Stimulated activated CD8-positive, alpha-beta memory T cell treated with anti-CD3 and anti-CD28 coated beads, Interleukin-15, amount 100 ng/mL, for 4 hours (primary cell): Measurements from ENCODE around the gene BRCA2.
A peak's percentile ranks its signal among the peaks of the same experiment; 100 is the strongest.

Source experiments
- DNase-seq, 2 donors: peaks; one replicate each; pipeline ENCODE4 v3.0.0-alpha.2; 2020; ENCODE audit warnings: low read depth in 2 of 2

The BRCA2 gene

DNA sequence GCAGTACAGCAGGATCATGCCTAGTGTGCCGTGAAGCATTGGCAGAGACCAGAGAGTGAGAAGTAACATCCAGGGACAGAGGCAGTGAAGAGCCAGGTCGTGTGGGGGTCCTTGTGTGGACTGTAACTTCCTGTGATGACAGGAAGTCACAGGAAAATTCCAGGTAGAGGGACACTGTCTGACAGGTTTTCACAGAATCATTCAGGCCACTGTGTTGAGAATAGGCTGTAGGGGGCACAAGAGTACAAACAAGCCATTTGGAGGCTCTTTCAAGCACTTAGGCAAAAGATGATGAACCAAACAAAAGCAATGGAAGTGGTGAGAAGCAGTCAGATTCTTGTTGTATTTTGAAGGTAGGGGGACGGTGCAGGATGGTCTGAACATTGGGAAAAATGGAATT lies 66.2 kb downstream of the BRCA2 start:
- DNase-seq, result no peak

DNA sequence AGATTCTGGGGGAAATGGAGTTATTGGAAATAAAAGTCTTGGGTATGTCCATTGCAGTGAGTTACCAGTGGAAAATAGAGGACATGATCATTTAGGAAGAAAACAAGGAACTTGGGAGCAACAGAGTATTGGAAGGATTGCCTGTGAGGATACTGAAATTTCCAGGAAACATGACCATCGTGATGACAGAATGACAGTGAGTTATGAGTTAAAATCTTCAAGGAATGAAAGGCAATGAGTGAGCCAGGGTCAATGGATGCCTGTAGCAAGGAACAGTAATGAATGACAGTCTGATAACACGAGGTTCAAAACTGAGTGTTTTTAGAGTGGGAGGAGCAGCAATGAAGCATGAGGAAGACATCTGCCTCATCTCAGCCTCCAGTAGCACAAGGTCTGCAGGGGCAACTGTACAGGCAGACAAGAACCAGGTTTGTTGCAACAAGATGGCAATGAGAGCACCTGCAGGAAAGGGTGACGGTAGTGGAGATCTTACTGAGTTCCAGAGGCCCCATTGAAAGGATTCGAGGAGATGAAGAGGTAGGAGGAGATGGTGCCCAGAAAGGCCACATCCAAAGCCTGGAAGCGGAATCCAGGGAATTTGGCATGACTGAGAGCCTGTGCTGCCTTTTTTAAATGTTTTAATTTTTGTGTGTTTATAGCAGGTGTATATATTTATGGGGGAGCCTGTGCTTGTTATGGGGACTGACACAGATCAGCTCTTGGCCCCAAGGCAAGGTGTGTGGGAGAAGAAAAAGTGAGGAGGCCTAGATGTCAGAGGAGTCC lies 68.7 kb downstream of the BRCA2 start:
- no peak for DNase-seq

DNA sequence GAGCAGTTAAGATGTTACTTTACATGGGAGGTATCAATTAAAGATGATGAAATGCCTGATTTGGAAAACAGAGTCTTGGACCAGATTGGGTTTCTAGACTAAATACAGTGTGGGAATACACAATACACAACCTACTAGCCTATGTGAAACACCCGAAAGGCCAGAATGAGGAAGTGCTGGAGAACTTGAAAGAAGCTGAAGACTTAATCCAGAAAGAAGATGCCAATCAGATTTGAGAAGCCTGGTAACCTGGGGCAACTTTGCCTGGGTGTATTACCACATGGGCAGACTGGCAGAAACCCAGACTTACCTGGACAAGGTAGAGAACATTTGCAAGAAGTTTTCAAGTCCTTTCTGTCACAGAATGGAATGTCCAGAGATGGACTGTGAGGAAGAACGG lies 69.4 kb downstream of the BRCA2 start:
- DNase-seq, result no peak

DNA sequence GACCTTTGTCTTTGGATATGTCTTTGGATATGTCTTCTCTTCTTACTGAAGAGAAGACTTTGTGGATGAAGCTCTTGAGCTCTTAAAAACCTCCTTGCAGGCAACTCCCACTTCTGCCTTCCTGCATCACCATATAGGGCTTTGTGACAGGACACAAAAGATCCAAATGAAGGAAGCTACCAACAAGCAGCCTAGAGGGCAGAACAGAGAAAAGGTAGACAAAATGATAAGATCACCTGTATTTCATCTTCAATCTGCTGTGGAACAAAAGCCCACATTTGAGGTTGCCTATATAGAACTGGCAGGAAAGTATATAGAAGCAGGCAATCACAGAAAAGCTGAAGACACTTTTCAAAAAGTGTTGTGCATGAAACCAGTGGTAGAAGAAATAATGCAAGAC lies 70.1 kb downstream of the BRCA2 start:
- DNase-seq, result no peak

DNA sequence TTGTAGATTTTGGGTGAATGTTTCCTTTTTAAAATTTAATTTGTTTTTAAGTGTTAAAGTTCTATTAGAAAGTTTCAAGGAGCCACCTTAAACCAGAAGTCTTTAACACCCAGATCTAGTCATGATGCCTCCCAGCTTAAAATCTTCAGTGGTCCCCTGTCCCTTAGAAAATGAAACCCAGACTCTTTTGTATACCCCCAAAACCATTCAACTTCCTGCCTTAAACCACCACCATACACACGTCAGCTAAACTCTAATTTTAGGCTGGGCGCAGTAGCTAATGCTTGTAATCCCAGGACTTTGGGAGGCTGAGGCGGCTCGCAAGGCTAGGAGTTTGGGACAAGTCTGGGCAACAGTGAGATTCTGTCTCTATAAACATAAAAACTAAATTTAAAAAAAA lies 74.7 kb downstream of the BRCA2 start:
- no peak for DNase-seq

DNA sequence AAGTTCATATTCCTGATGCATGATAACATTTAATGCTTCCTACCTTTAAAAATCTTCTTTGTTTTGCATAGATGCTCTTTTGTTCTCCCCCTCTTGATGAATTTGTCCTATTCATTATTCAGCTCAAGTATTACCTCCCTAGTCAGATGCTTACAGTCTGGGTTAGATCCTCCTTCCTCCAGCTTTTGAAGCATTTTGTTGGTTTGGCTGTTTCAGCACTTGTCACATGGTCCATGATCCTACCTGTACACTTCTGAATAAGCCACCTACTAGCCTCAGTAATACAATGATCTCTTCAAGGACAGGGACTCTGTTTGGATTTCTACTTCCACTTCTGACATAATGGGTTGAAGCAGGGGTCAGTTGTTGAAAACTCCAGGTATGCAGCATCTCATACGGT lies 75.2 kb downstream of the BRCA2 start:
- no peak for DNase-seq

DNA sequence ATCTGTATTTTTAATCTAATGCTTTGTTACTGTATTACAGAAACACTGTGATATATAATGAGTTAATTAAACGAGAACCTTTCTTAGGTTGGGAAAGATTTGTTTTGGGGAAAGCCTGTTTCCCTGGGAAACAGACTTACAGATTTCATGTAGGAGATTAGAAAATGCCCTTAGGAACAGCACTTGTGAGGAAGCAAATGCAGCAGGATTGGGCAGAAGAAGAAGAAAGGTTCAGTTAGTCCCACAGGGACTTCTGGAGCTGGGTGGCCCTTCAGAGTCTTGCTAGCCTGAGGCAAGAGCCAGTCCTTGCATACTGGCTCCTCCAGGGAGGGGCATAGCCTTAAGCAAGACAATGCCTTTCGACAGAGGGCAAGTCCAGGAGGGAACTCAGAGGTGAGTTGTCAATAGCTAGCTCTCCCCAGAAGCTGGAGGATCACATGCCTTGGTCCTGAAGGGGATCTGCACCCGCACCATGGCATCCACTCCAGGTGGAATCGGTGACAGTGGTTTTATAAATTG lies 75.9 kb downstream of the BRCA2 start:
- DNase-seq, result no peak

DNA sequence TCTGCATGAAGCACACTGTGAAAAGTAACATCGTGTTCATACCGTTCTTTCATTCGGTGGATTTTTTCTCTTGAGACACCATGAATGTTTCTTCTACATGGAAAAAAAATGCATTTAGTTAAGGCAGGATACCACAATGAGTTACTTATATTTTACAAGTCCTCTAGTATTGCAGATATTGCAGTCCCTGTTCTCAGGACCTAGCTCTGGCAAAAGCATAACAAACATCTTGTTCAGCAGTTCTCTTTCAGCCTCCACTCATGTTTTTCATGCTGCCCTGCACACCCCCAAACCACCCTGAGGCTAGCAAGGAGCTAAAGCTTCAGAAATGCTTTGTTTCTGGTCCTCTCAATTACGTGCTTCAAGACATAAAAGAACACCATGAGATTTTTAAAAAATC lies 87.8 kb downstream of the BRCA2 start:
- DNase-seq, result no peak

DNA sequence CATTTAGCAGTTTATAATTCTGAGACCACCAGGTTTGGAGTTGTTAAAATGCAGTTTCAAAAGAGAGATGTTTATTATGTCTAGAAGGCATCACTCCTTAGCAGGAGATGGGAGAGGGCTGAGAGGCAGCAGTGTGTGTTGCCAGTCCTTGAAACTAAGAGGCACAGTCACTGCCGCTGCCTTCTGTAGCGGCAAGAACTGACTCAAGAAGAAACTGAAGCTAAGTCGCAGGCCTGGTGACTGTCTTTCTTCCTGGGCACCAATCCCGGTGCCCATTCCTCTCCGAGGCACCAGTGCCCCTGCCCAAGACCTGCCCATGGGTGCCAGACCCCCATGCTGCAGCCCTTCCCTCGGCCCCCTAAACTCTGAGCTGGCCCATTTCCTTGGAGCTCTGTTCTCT lies 92.5 kb downstream of the BRCA2 start:
- DNase-seq, result no peak

DNA sequence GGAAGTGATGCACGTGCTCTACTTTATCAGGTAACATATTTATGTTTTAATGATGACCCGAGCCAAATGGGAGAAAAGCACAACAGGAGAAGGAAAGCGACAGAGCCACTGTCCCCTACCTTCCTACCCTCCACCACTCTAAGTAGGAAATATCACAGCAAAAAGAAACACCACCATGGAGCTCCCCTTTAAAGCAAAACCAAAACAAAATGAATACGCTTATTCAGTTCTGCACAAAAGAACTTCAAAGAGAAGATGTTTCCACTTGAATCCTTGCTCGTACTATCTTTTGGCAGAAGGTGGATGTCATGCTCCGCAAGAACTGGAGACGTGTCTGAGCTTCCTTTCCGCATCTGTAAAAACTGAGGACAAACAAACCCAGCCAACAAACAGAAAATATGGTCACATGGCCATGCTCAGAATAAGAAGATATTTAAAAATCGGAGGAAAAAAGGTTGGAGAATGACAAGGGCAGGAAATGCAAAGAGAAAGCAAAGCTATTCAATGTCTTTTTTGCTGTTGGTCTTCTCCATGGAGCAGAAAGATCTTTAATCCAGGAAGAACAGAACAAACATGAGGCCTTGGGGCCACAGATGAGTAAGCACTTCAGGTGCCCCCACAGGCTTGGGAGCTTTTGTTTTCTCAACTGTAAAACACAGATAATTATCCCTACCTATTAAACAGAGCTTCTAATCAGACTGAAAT lies 93.1 kb downstream of the BRCA2 start:
- DNase-seq, result no peak

DNA sequence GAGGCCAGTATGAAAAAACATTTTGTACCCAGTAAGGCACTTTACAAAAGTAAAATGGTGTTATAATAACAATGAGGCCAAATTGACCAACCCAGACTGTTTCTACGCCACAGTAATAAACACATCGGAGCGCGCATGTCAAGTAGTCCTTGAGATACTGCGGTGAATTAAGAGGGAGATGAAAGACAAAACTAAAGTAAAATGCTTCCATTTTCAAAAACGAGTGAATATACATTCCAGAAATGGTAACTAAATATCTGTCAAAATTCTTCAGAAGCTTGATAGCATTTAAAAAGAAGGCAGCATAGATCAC lies 93.6 kb downstream of the BRCA2 start:
- no peak for DNase-seq

DNA sequence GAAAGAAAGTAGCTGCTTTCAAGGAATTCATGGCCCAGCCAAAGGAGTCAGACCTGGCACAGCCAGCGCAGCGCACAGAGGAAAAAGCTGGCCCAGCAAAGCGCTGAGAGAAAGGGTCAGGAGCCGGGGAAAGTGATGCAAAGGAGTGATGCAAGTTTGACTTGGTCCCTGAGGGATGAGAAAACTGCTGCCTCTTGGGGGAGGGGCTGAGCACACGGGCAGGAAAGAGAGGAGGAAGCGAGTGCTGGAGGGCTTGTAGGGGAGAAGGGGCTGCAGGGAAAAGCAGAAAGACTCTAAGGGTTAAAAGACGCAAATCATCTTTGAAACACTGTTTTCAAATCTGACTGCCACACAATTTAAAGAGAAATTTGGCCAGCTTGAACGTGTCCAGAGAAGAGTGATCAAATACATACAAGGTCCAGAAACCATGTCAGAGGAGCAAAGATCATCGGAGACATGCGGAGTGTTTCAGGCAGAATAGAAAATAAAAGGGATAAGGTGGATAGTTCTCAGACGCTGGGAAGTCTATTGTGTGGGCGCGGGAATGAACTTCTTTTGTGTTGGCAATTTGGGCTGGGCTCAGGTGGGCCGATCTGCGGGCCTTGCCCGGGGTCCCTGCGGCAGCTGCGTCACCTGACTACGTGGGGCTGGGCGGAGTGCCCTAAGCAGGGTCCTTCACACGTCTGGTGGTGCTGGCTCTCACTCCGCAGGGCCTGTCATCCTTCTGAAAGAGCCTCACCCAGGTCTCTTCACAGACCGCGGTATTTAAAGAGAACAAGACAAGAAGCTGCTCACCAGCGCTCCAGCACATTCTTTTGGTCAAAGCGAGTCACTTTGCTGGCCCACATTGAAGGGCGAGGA lies 94.5 kb downstream of the BRCA2 start:
- no peak for DNase-seq

DNA sequence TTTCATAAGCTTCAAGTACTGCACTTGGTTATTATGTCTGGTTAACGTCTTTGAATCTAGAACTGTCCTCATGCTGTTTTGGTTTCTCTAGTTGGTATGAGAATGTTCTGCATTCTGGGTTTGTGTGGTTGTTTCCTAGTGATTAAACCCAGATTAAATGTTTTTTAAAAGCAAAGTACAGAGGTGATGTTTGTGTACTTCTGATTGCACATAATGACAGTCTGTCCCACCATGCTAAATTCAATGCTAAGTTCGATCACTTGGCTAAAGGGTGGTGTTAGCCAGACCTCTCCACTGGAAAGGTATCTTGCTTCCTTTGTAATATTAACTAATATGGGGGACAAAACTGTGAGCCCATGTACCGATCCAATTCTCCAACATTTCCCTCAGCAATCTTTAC lies 98.0 kb downstream of the BRCA2 start:
- DNase-seq, result no peak

DNA sequence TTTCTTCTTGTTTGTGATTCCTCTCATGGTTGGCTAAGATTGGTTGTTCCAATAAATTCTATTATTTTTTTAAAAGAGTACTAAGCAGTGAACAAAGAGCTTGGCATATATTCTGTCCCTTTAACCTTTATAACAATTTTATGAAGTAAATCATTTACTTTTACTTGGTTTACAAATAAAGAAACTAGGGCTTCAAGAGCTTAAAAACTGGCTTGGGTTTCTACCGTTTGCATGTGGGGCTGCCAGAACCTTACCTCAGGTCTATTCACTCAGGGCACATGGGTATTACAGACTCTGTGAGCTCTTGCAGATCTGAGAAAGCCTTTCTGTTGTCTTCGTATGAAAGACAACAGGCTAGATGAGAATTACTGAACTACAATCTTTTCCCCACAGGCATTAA lies 99.3 kb downstream of the BRCA2 start:
- DNase-seq, result no peak

DNA sequence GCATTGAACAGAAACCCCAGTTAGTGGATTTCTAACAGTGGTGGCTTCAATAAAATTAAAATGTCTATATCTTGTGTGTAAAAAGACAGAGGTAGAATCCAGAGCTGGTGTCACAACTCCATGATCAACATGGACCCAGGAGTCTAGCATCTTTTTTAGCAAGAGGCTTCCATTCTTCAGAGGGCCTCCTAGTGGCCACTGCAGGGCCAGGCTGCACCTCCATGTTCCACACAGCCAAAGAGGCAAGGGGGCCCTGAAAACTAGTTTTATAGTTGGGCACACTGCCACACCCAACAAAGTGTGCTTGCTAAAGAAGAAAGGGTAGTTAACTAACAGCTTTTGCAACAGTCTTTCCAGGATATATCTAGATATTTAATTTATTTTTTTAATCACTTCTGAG lies 99.7 kb downstream of the BRCA2 start:
- DNase-seq, result no peak

DNA sequence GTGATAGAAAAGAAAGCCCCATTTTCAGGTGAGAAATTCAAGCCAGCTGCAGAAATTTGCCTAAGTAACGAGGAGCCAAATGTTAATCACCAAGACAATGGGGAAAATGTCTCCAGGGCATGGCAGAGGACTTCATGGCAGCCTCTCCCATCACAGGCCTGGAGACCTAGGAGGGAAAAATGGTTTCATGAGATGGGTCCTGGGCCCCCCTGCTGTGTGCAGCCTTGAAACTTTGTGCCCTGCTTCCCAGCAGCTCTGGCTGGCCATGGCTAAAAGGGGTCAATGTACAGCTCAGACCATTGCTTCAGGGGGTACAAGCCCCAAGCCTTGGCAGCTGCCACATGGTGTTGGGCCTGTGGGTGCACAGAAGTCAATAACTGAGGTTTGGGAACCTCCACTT lies 102.7 kb downstream of the BRCA2 start:
- DNase-seq, result no peak

DNA sequence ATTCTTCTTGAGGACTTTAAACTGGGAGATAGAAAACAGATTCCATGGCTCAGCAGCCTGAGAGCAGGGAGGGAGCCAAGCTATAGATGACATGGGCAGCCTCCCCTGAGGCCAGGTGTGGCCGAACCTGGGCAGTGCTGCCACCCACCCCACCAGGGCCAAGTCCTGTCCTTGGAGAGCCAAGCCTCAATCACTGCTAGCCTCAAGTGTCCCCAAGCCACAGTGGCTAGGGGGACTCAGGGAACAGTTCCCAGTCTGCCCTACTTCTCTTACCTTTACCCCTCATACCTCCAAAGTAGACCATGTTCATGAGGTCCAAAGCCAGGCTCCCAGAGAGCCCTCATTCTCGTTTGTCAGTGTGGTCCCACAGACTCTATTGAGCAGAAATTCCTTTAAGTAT lies 104.6 kb downstream of the BRCA2 start:
- no peak for DNase-seq

DNA sequence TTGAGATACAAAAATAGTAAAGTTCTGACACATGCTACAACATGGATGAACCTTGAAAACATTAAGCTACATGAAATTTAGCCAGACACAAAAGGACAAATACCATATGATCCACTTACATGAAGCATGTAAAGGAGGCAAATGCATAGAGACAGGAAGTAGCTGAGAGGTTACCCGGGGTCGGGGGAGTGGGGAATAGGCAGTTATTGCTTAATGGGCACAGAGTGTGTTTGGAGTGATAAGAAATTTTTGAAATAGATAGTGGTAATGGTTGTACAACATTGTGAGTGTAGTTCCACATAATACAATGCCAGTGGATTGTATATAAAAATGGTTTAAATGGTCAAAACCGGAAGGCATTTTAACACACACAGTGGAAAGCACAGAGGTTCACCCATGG lies 108.3 kb downstream of the BRCA2 start:
- no peak for DNase-seq

DNA sequence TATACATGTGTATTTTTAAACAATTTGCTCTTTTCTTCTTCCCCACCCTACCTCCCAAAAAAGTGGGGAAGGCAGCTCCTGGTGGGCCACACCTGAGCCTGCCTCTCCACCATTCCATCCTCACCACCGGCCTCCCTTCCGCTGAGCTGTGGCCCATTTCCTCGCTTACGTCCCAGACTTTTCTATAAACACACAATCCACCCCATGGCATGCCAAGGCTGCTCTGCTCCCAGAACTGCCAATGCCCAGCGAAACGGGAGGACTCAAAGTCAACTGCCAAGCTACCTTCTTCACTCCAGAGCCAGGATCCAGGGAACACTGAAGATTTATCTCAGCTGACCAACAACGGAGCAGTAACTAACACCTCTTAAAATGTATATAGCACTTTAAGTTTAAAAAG lies 109.8 kb downstream of the BRCA2 start:
- DNase-seq, result no peak

DNA sequence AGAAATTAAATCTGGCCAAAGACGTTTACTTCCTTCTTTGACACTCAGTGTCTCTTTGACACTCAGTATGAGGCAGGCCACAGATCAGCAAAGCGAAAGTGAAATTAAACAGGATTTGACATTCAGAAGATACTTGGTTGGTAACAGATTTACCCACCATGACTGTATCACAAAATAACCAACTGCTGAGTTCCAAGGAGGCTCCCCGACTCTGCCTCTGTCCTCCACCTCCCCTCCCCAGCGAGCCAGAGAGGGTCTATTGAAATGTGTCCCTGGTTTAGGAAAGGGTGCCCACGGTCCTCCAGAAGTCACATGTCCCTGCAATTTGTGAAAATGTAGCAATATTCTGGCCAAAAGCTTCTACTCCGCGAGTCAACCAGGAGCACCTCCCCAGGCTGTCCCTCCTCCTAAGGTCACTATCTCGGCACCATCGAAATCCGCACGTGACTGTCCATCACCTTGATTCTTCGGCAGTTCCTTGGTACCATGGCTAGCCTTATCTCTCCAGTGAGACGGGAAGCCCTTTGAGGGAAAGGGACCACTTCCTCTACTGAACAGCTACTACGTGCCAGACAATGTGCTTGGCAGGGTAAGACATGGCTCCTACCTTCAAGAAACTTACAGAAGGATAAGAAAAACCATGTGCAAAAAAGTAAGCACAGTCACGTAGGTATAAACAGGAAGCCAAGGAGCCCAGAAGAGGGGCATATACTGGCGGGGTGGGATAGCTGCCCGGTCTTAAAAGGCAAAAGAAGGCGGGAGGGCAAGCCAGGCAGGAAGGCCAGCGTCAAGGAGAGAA lies 111.1 kb downstream of the BRCA2 start:
- peak in 1 of 2 donors; percentile 18 for DNase-seq

DNA sequence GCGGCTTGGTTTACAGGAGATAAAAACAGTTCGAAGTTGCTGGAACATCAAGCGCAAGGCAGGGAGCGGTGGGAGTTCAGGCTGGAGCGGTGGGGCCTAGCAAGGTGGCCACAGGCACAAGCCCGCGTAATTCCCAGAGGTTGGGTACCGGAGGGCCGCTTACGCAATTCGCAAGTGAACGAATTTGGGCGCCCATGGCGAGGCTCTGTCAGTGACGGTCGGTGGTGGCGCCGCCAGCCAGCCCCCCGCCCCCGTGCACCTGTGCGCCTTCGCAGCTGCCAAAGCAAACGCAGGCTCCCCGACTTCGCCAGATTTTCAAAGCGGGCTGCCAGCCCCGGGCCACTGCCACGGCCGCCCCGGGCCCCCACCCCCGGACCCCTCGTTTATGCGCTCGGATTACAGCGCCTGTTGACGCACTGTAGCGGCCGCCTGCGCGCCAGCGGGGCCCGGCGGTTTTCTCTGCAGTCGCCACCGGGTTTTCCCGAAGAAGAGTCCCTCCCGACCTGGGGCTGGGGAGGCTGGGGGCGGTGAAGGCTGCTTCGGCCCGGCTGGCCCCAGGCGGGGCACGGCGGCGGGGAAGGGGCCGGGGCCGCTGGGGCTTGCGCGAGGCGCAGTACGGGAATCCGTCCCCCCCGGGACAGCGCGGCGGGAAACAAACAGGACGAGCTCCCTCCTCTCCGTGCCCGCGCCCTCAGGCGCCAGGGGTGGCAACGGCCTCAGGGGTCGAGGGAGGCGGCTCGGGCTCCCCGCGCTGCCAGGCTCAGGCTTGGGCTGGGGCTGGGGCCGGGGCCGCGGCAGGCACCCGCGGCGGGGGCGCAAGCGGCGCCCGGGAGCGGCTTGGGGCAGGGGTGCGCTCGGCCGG lies 111.9 kb downstream of the BRCA2 start:
- peak; percentile 31 to 35 for DNase-seq
